Gastroesophageal sphincter (tissue), 4 donors: ENCODE results near the gene GATA1. TPM values are rescaled to one million over a fixed set of nuclear protein-coding genes. Genes with fewer than 3 reads are reported as not detected.

Source experiments
- ATAC-seq: fragments of 150-250 bp; one replicate; pipeline ENCODE4 v1.9.1; 2016; ENCODE audit warnings: mild to moderate bottlenecking, moderate library complexity
- H3K27ac ChIP-seq, 4 donors: fragments of 200-600 bp; sonication (generic) in 3 of 4; 1 replicate in 3 of 4; 2 replicates in 1 of 4; pipeline ENCODE4 v1.5.1; 2016 to 2019
- H3K27me3 ChIP-seq: fragments of 200-600 bp; sonication (generic); one replicate; pipeline ENCODE4 v1.5.1; 2019
- H3K36me3 ChIP-seq, 2 donors: fragments of 200-600 bp; sonication (generic); one replicate each; pipeline ENCODE4 v1.5.1; 2019; ENCODE audit warnings: control low read depth in 1 of 2
- H3K4me1 ChIP-seq, 3 donors: fragments of 200-600 bp; sonication (generic); 1 replicate in 2 of 3; 2 replicates in 1 of 3; pipeline ENCODE4 v1.5.1; 2016 to 2019; ENCODE audit warnings: control low read depth in 2 of 3
- H3K4me3 ChIP-seq, 2 donors: fragments of 200-600 bp; sonication (generic); one replicate each; pipeline ENCODE4 v1.5.1; 2019; ENCODE audit warnings: mild to moderate bottlenecking in 1 of 2, moderate library complexity in 1 of 2
- H3K9me3 ChIP-seq, 3 donors: fragments of 200-600 bp; sonication (generic); one replicate each; pipeline ENCODE4 v1.5.1; 2017 to 2019; ENCODE audit warnings: control low read depth in 2 of 3
- EP300 ChIP-seq: sonication (generic); formaldehyde crosslinking; IDR thresholded peaks from one replicate; pipeline ENCODE4 v1.6.1; 2017; ENCODE audit warnings: antibody characterized with exemption, mild to moderate bottlenecking
- POLR2A ChIP-seq, 2 donors: fragments of 450-650 bp; IDR thresholded peaks; one replicate each; pipeline ENCODE4 v1.6.1; 2017; ENCODE audit warnings: antibody characterized with exemption in 2 of 2, mild to moderate bottlenecking in 2 of 2, moderate library complexity in 1 of 2
- POLR2AphosphoS5 ChIP-seq: sonication (generic); formaldehyde crosslinking; IDR thresholded peaks from one replicate; pipeline ENCODE4 v1.6.1; 2017; ENCODE audit warnings: antibody characterized with exemption
- WGBS, 2 donors: methylation state at CpG; one replicate each; pipeline ENCODE4 v1.1.5; 2018; ENCODE audit warnings: low coverage in 1 of 2; 5-methylcytosine and 5-hydroxymethylcytosine counted together
- total RNA-seq, 4 donors: library from RNA; depleted of rRNA; stranded (reverse); fragments of >200 nt; gene quantifications; one replicate each; pipeline ENCODE4 v1.1.0, GENCODE V29; 2016
- TF ChIP-seq, protein P1 (sequence below), 4 experiments: fragments of 200-600 bp in 2 of 4; fragments of 450-650 bp in 2 of 4; sonication (generic) in 1 of 4; IDR thresholded peaks; one replicate each; pipeline ENCODE4 v1.5.1; 2017 to 2019; ENCODE audit warnings: antibody characterized with exemption in 4 of 4, mild to moderate bottlenecking in 2 of 4, moderate library complexity in 2 of 4

Gene GATA1
- total RNA-seq, 4 donors from 2014 or later: not detected

DNA sequence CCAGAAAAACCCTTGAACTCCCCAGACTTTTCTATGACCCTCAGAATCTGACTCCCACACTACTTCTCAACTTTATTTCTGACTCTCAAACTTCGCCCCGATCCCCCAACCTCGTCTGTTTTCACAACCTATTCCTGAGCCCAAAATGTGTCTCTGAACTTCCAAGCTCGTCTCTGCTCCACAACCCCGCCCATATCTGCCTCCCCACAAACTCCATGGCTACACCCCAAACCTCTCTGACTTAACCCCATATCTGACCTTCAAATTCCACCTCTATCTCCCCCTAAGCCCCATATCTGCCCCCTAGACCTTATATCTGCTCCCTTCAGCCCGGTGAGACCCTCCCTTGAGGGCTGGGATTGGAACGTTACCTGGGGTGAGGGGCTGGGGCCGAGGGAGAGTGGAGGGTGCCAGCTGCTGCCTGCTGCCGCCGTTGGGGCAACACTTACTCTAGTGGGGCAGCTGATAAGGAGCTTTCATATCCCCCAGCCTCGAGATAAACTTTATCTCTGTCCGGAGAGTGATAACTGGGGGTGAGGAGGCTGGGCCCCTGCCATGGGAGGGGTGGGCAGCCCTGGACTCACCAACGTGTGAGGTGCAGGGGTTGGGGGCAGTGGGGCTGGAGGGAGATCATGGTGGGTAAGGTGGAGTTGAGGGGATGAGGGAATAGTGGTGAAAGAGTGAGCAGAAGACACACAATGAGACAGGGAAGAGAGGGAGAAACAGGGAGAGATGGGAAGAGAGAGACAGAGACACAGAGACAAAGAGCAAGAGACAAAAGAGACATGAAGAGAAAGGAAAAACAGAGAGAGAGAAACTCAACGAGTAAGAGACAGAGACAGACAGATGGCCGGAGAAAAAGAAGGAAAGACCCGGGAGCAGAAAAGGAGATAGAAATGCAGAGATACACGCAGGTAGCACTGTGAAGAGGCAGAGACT is 1.4 kb downstream of the GATA1 start:
- H3K27me3 ChIP-seq: peaks cover 7% of the 10 kb centered on the region
- no peak overlapping the region for H3K27ac ChIP-seq
- no peaks in the 10 kb centered on the region for H3K4me1 ChIP-seq
- no peaks in the 10 kb centered on the region for H3K9me3 ChIP-seq
- ATAC-seq: no peak
- no peaks in the 10 kb centered on the region for H3K36me3 ChIP-seq
- 32 to 59% methylated on average over 6 to 7 of the region's 17 CpGs for WGBS, 2 donors
- no peak for TF ChIP-seq POLR2AphosphoS5
- no peak for TF ChIP-seq POLR2A (IDR thresholded peaks at IDR 0.05)
- TF ChIP-seq, protein P1, sequence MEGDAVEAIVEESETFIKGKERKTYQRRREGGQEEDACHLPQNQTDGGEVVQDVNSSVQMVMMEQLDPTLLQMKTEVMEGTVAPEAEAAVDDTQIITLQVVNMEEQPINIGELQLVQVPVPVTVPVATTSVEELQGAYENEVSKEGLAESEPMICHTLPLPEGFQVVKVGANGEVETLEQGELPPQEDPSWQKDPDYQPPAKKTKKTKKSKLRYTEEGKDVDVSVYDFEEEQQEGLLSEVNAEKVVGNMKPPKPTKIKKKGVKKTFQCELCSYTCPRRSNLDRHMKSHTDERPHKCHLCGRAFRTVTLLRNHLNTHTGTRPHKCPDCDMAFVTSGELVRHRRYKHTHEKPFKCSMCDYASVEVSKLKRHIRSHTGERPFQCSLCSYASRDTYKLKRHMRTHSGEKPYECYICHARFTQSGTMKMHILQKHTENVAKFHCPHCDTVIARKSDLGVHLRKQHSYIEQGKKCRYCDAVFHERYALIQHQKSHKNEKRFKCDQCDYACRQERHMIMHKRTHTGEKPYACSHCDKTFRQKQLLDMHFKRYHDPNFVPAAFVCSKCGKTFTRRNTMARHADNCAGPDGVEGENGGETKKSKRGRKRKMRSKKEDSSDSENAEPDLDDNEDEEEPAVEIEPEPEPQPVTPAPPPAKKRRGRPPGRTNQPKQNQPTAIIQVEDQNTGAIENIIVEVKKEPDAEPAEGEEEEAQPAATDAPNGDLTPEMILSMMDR (IDR thresholded peaks at IDR 0.05): no peak
- no peak for TF ChIP-seq EP300
- H3K4me3 ChIP-seq: no peak overlapping the region

DNA sequence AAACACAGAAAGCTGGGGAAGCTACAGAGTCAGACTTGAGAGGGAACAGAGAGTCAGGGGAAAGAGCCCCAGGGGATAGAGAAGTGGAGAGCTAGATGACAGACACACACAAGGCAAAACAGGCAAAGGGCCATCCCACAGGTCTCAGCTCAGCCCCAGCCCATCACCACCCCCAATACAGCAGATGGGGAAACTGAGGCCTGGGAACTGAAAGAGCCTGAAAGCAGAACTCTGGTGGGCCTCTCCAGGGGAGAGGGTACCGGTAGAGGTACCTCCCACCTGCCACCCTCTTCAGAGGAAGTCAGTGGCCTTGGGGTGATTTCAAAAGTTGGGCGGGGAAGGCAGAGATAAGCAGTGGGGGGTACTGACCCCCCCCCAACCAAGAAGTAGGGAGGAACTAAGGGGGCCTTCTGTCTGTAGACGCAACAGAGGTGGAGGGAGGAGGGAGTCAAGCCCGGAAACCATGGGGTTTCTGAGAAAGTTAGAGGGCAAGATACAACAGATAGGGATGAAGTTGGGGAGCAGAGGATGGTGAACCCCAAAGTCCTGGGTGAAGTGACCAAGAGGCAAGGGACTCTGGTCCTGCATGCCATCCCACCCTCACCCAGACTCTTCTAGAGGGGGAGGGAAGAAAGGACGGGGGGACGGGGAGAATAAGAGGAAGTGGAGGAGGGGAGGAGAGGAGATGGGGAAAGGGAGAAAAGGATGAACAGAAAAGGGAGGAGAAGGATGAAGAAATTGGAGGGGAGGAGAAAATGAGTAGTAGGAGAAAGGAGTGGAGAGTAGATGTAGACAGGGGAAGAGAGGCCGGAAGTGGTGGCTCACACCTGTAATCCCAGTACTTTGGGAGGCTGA is 3.2 kb downstream of the GATA1 start:
- 62 to 83% methylated on average over 4 to 5 of the region's 7 CpGs for WGBS, 2 donors
- no peaks in the 10 kb centered on the region for H3K36me3 ChIP-seq
- no peaks in the 10 kb centered on the region for H3K9me3 ChIP-seq
- H3K27me3 ChIP-seq: peaks cover 7% of the 10 kb centered on the region
- TF ChIP-seq POLR2AphosphoS5: no peak
- no peak overlapping the region for H3K27ac ChIP-seq
- ATAC-seq: no peak
- no peak overlapping the region for H3K4me3 ChIP-seq
- H3K4me1 ChIP-seq: no peaks in the 10 kb centered on the region

DNA sequence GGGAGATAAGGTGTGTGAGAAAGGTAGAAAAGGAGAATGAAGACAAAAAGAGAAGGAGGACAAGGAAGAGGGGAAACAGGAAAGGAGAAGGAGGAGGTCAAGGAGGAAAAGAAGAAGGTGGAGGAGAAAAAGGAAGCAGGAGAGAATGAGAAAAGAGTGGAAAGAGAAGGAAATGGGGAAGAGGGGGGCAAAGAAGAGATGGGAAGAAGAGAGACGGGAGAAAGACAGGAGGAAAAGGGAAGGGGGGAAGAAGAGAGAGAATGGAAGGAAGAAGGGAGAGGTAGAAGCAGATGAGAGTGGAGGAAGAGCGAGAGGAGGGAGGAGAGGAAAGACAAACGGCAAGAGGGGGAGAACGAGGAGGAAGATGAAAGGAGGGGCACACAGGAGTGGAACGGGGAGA is 4.1 kb downstream of the GATA1 start:
- H3K36me3 ChIP-seq: no peaks in the 10 kb centered on the region
- no peaks in the 10 kb centered on the region for H3K9me3 ChIP-seq
- no peak overlapping the region for H3K27ac ChIP-seq
- no peaks in the 10 kb centered on the region for H3K4me1 ChIP-seq
- peaks cover 7% of the 10 kb centered on the region for H3K27me3 ChIP-seq
- TF ChIP-seq POLR2AphosphoS5: no peak
- no peak for TF ChIP-seq EP300
- TF ChIP-seq POLR2A (IDR thresholded peaks at IDR 0.05): no peak
- TF ChIP-seq, protein P1 (IDR thresholded peaks at IDR 0.05): no peak
- 49 to 72% methylated on average over 3 to 5 of the region's 5 CpGs for WGBS, 2 donors
- H3K4me3 ChIP-seq: no peak overlapping the region
- no peak for ATAC-seq

DNA sequence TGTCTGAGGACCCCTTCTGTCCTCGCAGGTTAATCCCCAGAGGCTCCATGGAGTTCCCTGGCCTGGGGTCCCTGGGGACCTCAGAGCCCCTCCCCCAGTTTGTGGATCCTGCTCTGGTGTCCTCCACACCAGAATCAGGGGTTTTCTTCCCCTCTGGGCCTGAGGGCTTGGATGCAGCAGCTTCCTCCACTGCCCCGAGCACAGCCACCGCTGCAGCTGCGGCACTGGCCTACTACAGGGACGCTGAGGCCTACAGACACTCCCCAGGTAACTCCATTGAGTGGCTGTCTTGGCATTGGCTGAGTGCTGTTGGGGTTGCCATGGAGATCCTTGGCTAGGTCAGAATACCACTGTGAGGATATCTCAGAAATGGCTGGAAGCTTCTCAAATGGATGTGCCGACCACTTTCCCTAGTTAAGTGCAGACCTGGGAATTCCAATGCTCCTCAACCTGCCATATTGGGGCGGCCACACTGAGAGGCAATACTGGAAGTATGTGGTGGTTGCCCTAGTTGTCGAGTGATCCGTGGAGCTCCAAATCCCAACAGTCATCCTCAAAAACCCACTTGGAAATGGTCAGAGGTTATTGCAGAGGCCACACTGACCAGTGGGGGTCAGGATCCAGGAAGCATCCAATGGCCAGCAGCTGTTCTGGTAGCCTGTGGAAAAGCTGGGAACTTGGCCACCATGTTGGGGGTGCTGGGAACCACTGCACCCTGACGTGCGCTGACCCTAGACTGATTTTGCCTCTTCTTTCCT is 4.9 kb downstream of the GATA1 start:
- no peaks in the 10 kb centered on the region for H3K9me3 ChIP-seq
- 17 to 33% methylated on average over 1 of the region's 11 CpGs for WGBS, 2 donors
- no peak overlapping the region for H3K27ac ChIP-seq
- H3K4me1 ChIP-seq: no peaks in the 10 kb centered on the region
- ATAC-seq: no peak
- no peaks in the 10 kb centered on the region for H3K36me3 ChIP-seq
- peaks cover 7% of the 10 kb centered on the region for H3K27me3 ChIP-seq
- no peak overlapping the region for H3K4me3 ChIP-seq
- TF ChIP-seq, protein P1 (IDR thresholded peaks at IDR 0.05): no peak
- TF ChIP-seq POLR2A (IDR thresholded peaks at IDR 0.05) (no peak), POLR2AphosphoS5 (no peak), EP300 (no peak)

GRCh38 chrX:48792219-48792618 is 5.8 kb downstream of the GATA1 start:
- Histone ChIP-seq H3K4me1 (no peaks in the 10 kb centered on the region), H3K27ac (no peak overlapping the region), H3K27me3 (peaks cover 7% of the 10 kb centered on the region), H3K36me3 (no peaks in the 10 kb centered on the region), H3K4me3 (no peak overlapping the region), H3K9me3 (no peaks in the 10 kb centered on the region)
- ATAC-seq: no peak
- TF ChIP-seq POLR2AphosphoS5 (no peak), POLR2A (IDR thresholded peaks at IDR 0.05) (no peak), EP300 (no peak)
- TF ChIP-seq, protein P1 (IDR thresholded peaks at IDR 0.05): no peak
- 88% methylated on average over 1 of the region's 7 CpGs; no CpG with 5 or more reads in 1 of the 2 donors for WGBS, 2 donors
